Psoas muscle (tissue), 8 donors: ENCODE data around the gene SGSM2. TPM values are rescaled to one million over a fixed set of nuclear protein-coding genes. Genes with fewer than 3 reads are reported as not detected.

Source experiments
- ATAC-seq, 4 donors: fragments of 200-7000 bp; cut with Tn5 transposase; one replicate each; pipeline ENCODE4 v1.9.1; 2020; ENCODE audit warnings: moderate library complexity in 3 of 4, mild to moderate bottlenecking in 2 of 4
- DNase-seq, 2 donors: peaks; one replicate each; pipeline ENCODE4 v3.0.0-alpha.2; 2020
- H3K27ac ChIP-seq: fragments of 200-600 bp; one replicate; pipeline ENCODE4 v1.8.0; 2022
- H3K27me3 ChIP-seq, 3 donors: fragments of 200-600 bp in 1 of 3; one replicate each; pipeline versions ENCODE4 v1.6.1 to v1.8.0; 2013 to 2022; ENCODE audit warnings: low read length in 2 of 3, mild to moderate bottlenecking in 2 of 3, moderate library complexity in 1 of 3; ENCODE audit not compliant: insufficient read depth in 3 of 3
- H3K36me3 ChIP-seq, 2 donors: fragments of 200-600 bp in 1 of 2; one replicate each; pipeline versions ENCODE4 v1.6.1 to v1.8.0; 2013 to 2022; ENCODE audit warnings: low read depth in 1 of 2, mild to moderate bottlenecking in 1 of 2, moderate library complexity in 1 of 2; ENCODE audit not compliant: insufficient read depth in 1 of 2
- H3K4me1 ChIP-seq: fragments of 200-600 bp; one replicate; pipeline ENCODE4 v1.8.0; 2022
- H3K4me3 ChIP-seq: fragments of 200-600 bp; one replicate; pipeline ENCODE4 v1.8.0; 2022; ENCODE audit warnings: mild to moderate bottlenecking
- H3K9me3 ChIP-seq: fragments of 200-600 bp; one replicate; pipeline ENCODE4 v1.8.0; 2022
- WGBS, 3 donors: extraction: QIAGEN DNeasy Blood & Tissue Kit; methylation state at CpG; one replicate each; pipeline versions ENCODE4 v1.1.6 to v1.1.7; 2013; 5-methylcytosine and 5-hydroxymethylcytosine counted together
- intact Hi-C, 2 donors: fragments of 100-400 bp; cut with DNase I; formaldehyde crosslinking; loops; one replicate each; pipeline versions ENCODE4 v1.11.0 to v1.14.2; 2022
- polyA plus RNA-seq, 3 donors: library from polyadenylated mRNA; stranded (reverse); fragments of 200-250 nt; gene quantifications; one replicate each; pipeline ENCODE4 v1.2.3, GENCODE V29; 2013
- total RNA-seq, 4 donors: library from RNA; stranded (reverse); fragmentation: NEBNext Ultra II Directional in 2 of 4; extraction: Animal tissue kit (Norgen Biotek cat#: 25700) in 2 of 4; gene quantifications; one replicate each; pipeline versions ENCODE4 v1.2.1 to v1.2.4, GENCODE V29; 2021 to 2023
- TF ChIP-seq, protein P1 (sequence below): fragments of 200-600 bp; IDR thresholded peaks from one replicate; pipeline ENCODE4 v1.8.0; 2022; ENCODE audit warnings: antibody characterized with exemption
- donor health status: healthy with polysubstance abuse.
- donor health status: DM: no; HTN: no; CAD: no; lungs with moderate emphysema.
- donor health status: Bipolar disorder and iron deficiency.
- donor health status: healthy.
- donor health status: DM: yes; HTN: yes; CAD: no.
- donor health status: DM: no; HTN: no; CAD: no.
- donor health status: DM: no; HTN: no; CAD: no.
- donor health status: DM: yes; HTN: yes; CAD: no.

Gene SGSM2
- total and polyA plus RNA-seq, 7 donors = 9.6 to 25.6 (median 13.5) TPM

- ATAC-seq (no peak), DNase-seq (peak in 1 of 2 donors; percentile 42)
- H3K9me3 ChIP-seq = no peaks in the 10 kb centered on the region
- H3K27ac ChIP-seq = no peak overlapping the region
- TF ChIP-seq, protein P1, sequence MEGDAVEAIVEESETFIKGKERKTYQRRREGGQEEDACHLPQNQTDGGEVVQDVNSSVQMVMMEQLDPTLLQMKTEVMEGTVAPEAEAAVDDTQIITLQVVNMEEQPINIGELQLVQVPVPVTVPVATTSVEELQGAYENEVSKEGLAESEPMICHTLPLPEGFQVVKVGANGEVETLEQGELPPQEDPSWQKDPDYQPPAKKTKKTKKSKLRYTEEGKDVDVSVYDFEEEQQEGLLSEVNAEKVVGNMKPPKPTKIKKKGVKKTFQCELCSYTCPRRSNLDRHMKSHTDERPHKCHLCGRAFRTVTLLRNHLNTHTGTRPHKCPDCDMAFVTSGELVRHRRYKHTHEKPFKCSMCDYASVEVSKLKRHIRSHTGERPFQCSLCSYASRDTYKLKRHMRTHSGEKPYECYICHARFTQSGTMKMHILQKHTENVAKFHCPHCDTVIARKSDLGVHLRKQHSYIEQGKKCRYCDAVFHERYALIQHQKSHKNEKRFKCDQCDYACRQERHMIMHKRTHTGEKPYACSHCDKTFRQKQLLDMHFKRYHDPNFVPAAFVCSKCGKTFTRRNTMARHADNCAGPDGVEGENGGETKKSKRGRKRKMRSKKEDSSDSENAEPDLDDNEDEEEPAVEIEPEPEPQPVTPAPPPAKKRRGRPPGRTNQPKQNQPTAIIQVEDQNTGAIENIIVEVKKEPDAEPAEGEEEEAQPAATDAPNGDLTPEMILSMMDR = no peak
- H3K4me3 ChIP-seq = no peak overlapping the region
- H3K4me1 ChIP-seq = peaks cover 18% of the 10 kb centered on the region
- WGBS, 3 donors = 93 to 98% (median 94%) methylated on average over 6 of the region's 6 CpGs
- intact Hi-C loops = no loop called here
- no peaks in the 10 kb centered on the region for H3K27me3 ChIP-seq
- no peaks in the 10 kb centered on the region for H3K36me3 ChIP-seq
Observed at GRCh38 chr17:2351269-2351668, 14.0 kb downstream of the SGSM2 start.

DNA sequence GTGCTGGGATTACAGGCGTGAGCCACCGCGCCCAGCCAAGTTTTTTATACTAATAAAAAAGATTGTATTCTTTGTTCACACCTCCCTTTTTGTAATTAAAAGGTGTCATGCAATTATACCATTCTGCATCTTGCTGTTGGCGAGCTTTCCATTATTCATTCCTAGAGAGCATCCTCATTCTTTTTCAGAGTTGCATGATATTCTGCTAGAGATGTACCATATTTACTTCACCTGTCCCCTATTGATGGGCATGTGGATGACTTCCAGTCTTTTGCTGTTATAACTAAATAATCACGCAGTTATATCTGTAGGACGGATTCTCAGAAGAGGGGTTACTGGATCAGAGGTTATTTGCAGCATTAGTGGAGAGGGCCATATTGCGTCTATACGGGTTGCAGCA, 17.0 kb downstream of the SGSM2 start:
- Histone ChIP-seq H3K4me1 (no peaks in the 10 kb centered on the region), H3K27ac (no peak overlapping the region), H3K9me3 (no peaks in the 10 kb centered on the region), H3K27me3 (no peaks in the 10 kb centered on the region), H3K4me3 (no peak overlapping the region), H3K36me3 (peaks cover 0 to 6% of the 10 kb centered on the region in 2 donors)
- 86 to 98% (median 94%) methylated on average over 8 of the region's 8 CpGs for WGBS, 3 donors
- ATAC-seq (no peak), DNase-seq (no peak)
- intact Hi-C loops = no loop called here
- TF ChIP-seq, protein P1 = no peak

DNA sequence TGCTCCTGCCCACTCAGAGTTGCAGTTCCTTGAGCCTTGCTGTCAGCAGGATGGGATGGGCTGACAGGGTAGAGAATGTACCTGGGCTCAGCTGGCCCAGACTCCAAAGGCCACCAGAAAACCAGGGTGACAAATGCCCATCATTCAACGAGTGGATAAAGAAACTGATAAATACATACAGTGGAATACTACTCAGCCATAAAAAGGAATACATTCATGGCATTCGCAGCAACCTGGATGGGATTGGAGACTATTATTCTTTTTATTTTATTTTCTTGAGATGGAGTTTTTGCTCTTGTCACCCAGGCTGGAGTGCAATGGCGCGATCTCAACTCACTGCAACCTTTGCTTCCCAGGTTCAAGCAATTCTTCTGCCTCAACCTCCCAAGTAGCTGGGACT, 19.9 kb downstream of the SGSM2 start:
- Histone ChIP-seq H3K9me3 (no peaks in the 10 kb centered on the region), H3K4me3 (no peak overlapping the region), H3K27ac (no peak overlapping the region), H3K4me1 (no peaks in the 10 kb centered on the region), H3K36me3 (peaks cover 0 to 13% of the 10 kb centered on the region in 2 donors), H3K27me3 (no peaks in the 10 kb centered on the region)
- intact Hi-C loops = no loop called here
- WGBS, 3 donors = 98 to 99% (median 99%) methylated on average over 4 of the region's 4 CpGs
- DNase-seq (no peak), ATAC-seq (no peak)
- TF ChIP-seq, protein P1 = no peak

- H3K27me3 ChIP-seq = no peaks in the 10 kb centered on the region
- H3K9me3 ChIP-seq = no peaks in the 10 kb centered on the region
- no peaks in the 10 kb centered on the region for H3K4me1 ChIP-seq
- peaks cover 0 to 18% of the 10 kb centered on the region in 2 donors for H3K36me3 ChIP-seq
- DNase-seq = no peak
- no peak overlapping the region for H3K4me3 ChIP-seq
- intact Hi-C loops = no loop called here
- TF ChIP-seq, protein P1 = no peak
- no peak overlapping the region for H3K27ac ChIP-seq
- no peak for ATAC-seq
- WGBS, 3 donors = 90 to 94% (median 90%) methylated on average over 10 of the region's 10 CpGs
Observed at GRCh38 chr17:2357931-2358434, 20.7 kb downstream of the SGSM2 start.
